Hepatocyte (in vitro differentiated cells): Measurements from ENCODE around the gene SIRT7.

Experiments used
- EZH2 ChIP-seq: fragments of 200-600 bp; sonication (generic); IDR thresholded peaks from 2 replicates; pipeline ENCODE4 v1.6.1; 2016; ENCODE audit warnings: antibody characterized with exemption, mild to moderate bottlenecking, borderline replicate concordance
- EZH2phosphoT487 ChIP-seq: fragments of 200-600 bp; sonication (generic); IDR thresholded peaks from one replicate; pipeline ENCODE4 v1.6.1; 2018; ENCODE audit warnings: antibody characterized with exemption, mild to moderate bottlenecking, low read depth, moderate library complexity; ENCODE audit not compliant: unreplicated experiment, severe bottlenecking
- TF ChIP-seq, protein P1 (sequence below): fragments of 200-600 bp; sonication (generic); IDR thresholded peaks from 2 replicates; pipeline ENCODE4 v1.5.1; 2016; ENCODE audit warnings: antibody characterized with exemption, mild to moderate bottlenecking; ENCODE audit not compliant: poor library complexity

GRCh38 chr17:81890447-81891302 is 27.3 kb downstream of the SIRT7 start:
- TF ChIP-seq, protein P1, sequence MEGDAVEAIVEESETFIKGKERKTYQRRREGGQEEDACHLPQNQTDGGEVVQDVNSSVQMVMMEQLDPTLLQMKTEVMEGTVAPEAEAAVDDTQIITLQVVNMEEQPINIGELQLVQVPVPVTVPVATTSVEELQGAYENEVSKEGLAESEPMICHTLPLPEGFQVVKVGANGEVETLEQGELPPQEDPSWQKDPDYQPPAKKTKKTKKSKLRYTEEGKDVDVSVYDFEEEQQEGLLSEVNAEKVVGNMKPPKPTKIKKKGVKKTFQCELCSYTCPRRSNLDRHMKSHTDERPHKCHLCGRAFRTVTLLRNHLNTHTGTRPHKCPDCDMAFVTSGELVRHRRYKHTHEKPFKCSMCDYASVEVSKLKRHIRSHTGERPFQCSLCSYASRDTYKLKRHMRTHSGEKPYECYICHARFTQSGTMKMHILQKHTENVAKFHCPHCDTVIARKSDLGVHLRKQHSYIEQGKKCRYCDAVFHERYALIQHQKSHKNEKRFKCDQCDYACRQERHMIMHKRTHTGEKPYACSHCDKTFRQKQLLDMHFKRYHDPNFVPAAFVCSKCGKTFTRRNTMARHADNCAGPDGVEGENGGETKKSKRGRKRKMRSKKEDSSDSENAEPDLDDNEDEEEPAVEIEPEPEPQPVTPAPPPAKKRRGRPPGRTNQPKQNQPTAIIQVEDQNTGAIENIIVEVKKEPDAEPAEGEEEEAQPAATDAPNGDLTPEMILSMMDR = no peak
- TF ChIP-seq EZH2phosphoT487 (no peak), EZH2 (no peak)
